ENCODE results near the gene NAALADL2.

GRCh38 chr3:174854987-174855386, 4.1 kb upstream of the NAALADL2 start:
- TF ChIP-seq CTCF (conservative IDR thresholded peaks at IDR 0.05 in 1 of 2, IDR thresholded peaks at IDR 0.05 in 1 of 2; ENCODE audit: low read depth in 1 of 2, low read length in 2 of 2), result no peak
- TF ChIP-seq EZH2 (IDR thresholded peaks at IDR 0.05; ENCODE audit: low read length, missing control alignments), result no peak
